Right lobe of liver (tissue), 6 donors: ENCODE results near the gene PDSS2. TPM values are rescaled to one million over a fixed set of nuclear protein-coding genes. Genes with fewer than 3 reads are reported as not detected.

Experiments used
- ATAC-seq, 4 donors: fragments of 200-7000 bp; cut with Tn5 transposase; one replicate each; pipeline ENCODE4 v1.9.1; 2020; ENCODE audit warnings: mild to moderate bottlenecking in 4 of 4, moderate library complexity in 4 of 4
- DNase-seq, 3 donors: peaks; one replicate each; pipeline ENCODE4 v3.0.0-alpha.2; 2020
- H3K27ac ChIP-seq, 3 donors: fragments of 200-600 bp; one replicate each; pipeline ENCODE4 v1.8.0; 2022
- H3K27me3 ChIP-seq, 2 donors: fragments of 200-600 bp; one replicate each; pipeline ENCODE4 v1.8.0; 2022
- H3K36me3 ChIP-seq, 4 donors: fragments of 200-600 bp; sonication (generic) in 1 of 4; one replicate each; pipeline versions ENCODE4 v1.5.1 to v1.8.0; 2017 to 2022; ENCODE audit warnings: control low read depth in 1 of 4
- H3K4me1 ChIP-seq, 4 donors: fragments of 200-600 bp; sonication (generic) in 1 of 4; one replicate each; pipeline versions ENCODE4 v1.5.1 to v1.8.0; 2017 to 2022; ENCODE audit warnings: control low read depth in 1 of 4
- H3K4me3 ChIP-seq, 3 donors: fragments of 200-600 bp; one replicate each; pipeline ENCODE4 v1.8.0; 2022
- H3K9me3 ChIP-seq, 4 donors: fragments of 200-600 bp; sonication (generic) in 1 of 4; one replicate each; pipeline versions ENCODE4 v1.5.1 to v1.8.0; 2017 to 2022; ENCODE audit warnings: control low read depth in 1 of 4
- POLR2A ChIP-seq: fragments of 450-650 bp; IDR thresholded peaks from one replicate; pipeline ENCODE4 v1.6.1; 2017; ENCODE audit warnings: antibody characterized with exemption, mild to moderate bottlenecking
- WGBS: methylation state at CpG from one replicate; pipeline ENCODE4 v1.1.6; 2018; ENCODE audit warnings: low coverage, low lambda C conversion rate; ENCODE audit not compliant: insufficient coverage; ENCODE audit errors: missing lambda C conversion rate; 5-methylcytosine and 5-hydroxymethylcytosine counted together
- intact Hi-C, 2 donors: fragments of 100-400 bp; cut with DNase I; formaldehyde crosslinking; loops; one replicate each; pipeline versions ENCODE4 v1.11.2 to v1.14.1; 2022
- total RNA-seq, 6 experiments: library from RNA; depleted of rRNA in 2 of 6; stranded (reverse); fragments of >200 nt in 2 of 6; fragmentation: NEBNext Ultra II Directional in 3 of 6; extraction: Animal tissue kit (Norgen Biotek cat#: 25700) in 3 of 6; gene quantifications; one replicate each; pipeline versions ENCODE4 v1.1.0 to v1.2.4, GENCODE V29; 2016 to 2023
- TF ChIP-seq, protein P1 (sequence below), 4 donors: fragments of 200-600 bp in 3 of 4; fragments of 450-650 bp in 1 of 4; IDR thresholded peaks; one replicate each; pipeline versions ENCODE4 v1.5.1 to v1.8.0; 2016 to 2022; ENCODE audit warnings: antibody characterized with exemption in 4 of 4, mild to moderate bottlenecking in 2 of 4
- donor health status: DM: no; HTN: yes; CAD: no.
- donor health status: DM: no; HTN: no; CAD: no.
- donor health status: DM: no; HTN: no; CAD: no.
- donor health status: DM: no; HTN: yes; CAD: no.
- donor health status: DM: no; HTN: yes; CAD: no.

PDSS2 gene
- total RNA-seq, 6 experiments from 2014 or later = 17.0 to 25.1 (median 19.0) TPM

DNA sequence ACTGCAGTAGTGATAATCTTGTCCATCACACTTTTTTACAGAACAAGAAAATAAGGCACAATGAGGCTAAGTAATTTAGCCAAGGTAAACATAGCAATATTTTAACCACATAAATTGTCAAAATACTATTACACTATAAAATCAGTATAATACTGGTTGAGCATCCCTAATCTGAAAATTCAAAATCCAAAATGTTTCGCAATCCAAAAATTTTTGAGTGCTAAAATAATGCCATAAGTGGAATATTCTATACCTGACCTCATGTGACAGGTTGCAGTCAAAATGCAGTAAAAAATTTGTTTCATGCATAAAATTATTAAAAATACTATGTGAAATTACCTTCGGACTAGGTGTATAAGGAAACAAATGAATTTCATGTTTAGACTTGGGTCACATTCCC, 101.5 kb downstream of the PDSS2 start:
- no peak for DNase-seq
- WGBS = 96% methylated on average over 2 of the region's 2 CpGs
- Histone ChIP-seq H3K4me3 (no peak overlapping the region), H3K36me3 (no peaks in the 10 kb centered on the region), H3K27ac (no peak overlapping the region), H3K4me1 (no peaks in the 10 kb centered on the region), H3K9me3 (no peaks in the 10 kb centered on the region), H3K27me3 (no peaks in the 10 kb centered on the region)
- no peak for TF ChIP-seq POLR2A
- TF ChIP-seq, protein P1, sequence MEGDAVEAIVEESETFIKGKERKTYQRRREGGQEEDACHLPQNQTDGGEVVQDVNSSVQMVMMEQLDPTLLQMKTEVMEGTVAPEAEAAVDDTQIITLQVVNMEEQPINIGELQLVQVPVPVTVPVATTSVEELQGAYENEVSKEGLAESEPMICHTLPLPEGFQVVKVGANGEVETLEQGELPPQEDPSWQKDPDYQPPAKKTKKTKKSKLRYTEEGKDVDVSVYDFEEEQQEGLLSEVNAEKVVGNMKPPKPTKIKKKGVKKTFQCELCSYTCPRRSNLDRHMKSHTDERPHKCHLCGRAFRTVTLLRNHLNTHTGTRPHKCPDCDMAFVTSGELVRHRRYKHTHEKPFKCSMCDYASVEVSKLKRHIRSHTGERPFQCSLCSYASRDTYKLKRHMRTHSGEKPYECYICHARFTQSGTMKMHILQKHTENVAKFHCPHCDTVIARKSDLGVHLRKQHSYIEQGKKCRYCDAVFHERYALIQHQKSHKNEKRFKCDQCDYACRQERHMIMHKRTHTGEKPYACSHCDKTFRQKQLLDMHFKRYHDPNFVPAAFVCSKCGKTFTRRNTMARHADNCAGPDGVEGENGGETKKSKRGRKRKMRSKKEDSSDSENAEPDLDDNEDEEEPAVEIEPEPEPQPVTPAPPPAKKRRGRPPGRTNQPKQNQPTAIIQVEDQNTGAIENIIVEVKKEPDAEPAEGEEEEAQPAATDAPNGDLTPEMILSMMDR (IDR thresholded peaks at IDR 0.05) = no peak
- intact Hi-C loops = no loop called here
- no peak for ATAC-seq

GRCh38 chr6:107357031-107357430, 102.3 kb downstream of the PDSS2 start:
- H3K9me3 ChIP-seq = no peaks in the 10 kb centered on the region
- intact Hi-C loops = no loop called here
- TF ChIP-seq POLR2A = no peak
- TF ChIP-seq, protein P1 (IDR thresholded peaks at IDR 0.05) = no peak
- no peaks in the 10 kb centered on the region for H3K27me3 ChIP-seq
- no peaks in the 10 kb centered on the region for H3K4me1 ChIP-seq
- ATAC-seq (no peak), DNase-seq (no peak)
- 97% methylated on average over 2 of the region's 2 CpGs for WGBS
- no peak overlapping the region for H3K4me3 ChIP-seq
- H3K27ac ChIP-seq = no peak overlapping the region
- H3K36me3 ChIP-seq = no peaks in the 10 kb centered on the region

- Histone ChIP-seq H3K36me3 (no peaks in the 10 kb centered on the region), H3K9me3 (no peaks in the 10 kb centered on the region), H3K27ac (no peak overlapping the region), H3K27me3 (no peaks in the 10 kb centered on the region), H3K4me3 (no peak overlapping the region), H3K4me1 (no peaks in the 10 kb centered on the region)
- DNase-seq = no peak
- TF ChIP-seq POLR2A = no peak
- TF ChIP-seq, protein P1 (IDR thresholded peaks at IDR 0.05) = no peak
- WGBS = 93% methylated on average over 3 of the region's 3 CpGs
- ATAC-seq = no peak
- intact Hi-C loops = no loop called here
Measured at GRCh38 chr6:107355659-107356058, 103.7 kb downstream of the PDSS2 start.

DNA sequence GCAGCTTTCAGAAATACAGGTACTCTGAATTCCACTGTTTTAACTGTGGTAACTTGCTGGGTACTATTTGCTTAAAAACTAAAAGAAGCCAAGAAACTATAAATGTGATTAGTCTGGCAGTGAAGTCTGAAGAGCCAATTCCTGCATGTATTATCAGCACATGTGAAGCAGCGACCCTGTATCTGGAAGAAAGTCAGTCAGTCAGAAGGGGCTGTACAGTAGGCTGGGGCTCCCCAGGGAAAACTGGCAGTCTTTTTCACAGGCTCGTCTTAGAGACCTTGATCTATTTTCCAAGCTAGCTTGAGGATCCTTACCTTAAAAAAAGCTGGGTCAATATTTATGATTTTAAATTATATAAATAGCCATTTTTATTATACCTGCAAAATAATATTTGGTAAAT, 104.9 kb downstream of the PDSS2 start:
- DNase-seq = no peak
- TF ChIP-seq, protein P1 (IDR thresholded peaks at IDR 0.05) = no peak
- TF ChIP-seq POLR2A = no peak
- Histone ChIP-seq H3K4me3 (no peak overlapping the region), H3K4me1 (no peaks in the 10 kb centered on the region), H3K36me3 (no peaks in the 10 kb centered on the region), H3K9me3 (no peaks in the 10 kb centered on the region), H3K27me3 (no peaks in the 10 kb centered on the region), H3K27ac (no peak overlapping the region)
- ATAC-seq = no peak
- intact Hi-C loops = no loop called here
- WGBS = 89% methylated on average over 1 of the region's 2 CpGs

DNA sequence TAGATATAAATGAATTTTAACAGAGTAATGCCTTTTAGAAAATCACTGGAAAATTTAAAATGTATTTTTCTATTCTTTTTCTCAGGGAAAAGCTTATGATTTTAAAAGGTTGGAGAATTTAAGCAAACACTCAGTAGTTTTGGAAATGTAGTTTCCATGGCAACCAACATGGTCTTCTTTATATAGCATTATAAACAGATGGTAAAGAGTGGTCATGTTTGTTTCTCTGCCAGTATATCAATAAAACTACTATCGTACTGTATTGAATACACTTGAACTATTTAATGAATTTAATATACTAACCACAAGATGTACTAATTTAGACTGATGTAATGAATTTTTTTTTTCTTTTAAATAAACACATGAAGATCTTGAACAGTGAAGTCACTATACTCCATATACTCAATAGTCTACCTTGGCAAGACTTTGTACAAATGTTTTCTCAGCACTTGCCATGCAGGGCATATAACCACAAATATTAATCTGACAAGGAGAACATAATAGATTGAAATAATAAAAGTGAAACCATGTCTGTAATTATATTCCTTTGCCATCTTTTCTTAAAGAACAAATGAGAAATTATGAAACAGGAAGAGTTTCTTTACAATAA, 105.5 kb downstream of the PDSS2 start:
- H3K27me3 ChIP-seq = no peaks in the 10 kb centered on the region
- no peak overlapping the region for H3K27ac ChIP-seq
- H3K4me1 ChIP-seq = no peaks in the 10 kb centered on the region
- no peak for TF ChIP-seq POLR2A
- TF ChIP-seq, protein P1 (IDR thresholded peaks at IDR 0.05) = no peak
- no peak overlapping the region for H3K4me3 ChIP-seq
- DNase-seq = no peak
- intact Hi-C loops = no loop called here
- 100% methylated on average over 1 of the region's 1 CpG for WGBS
- no peak for ATAC-seq
- H3K36me3 ChIP-seq = no peaks in the 10 kb centered on the region
- no peaks in the 10 kb centered on the region for H3K9me3 ChIP-seq
